Endothelial cell of umbilical vein (primary cell): ENCODE results near the gene TBX15. TPM values are rescaled to one million over a fixed set of nuclear protein-coding genes. Genes with fewer than 3 reads are reported as not detected.

Experiments used
- BruUV-seq: library from RNA; stranded (reverse); fragments of 400-500 nt; replicated peaks from 2 replicates; lab custom pipeline; 2021; lab: Mats Ljungman, UMichigan
- CTCF ChIA-PET: fragments of 300-600, 350-600 bp; sonication (Branson Sonifier 250); formaldehyde crosslinking; loops from one replicate; lab custom pipeline; 2021; ENCODE audit warnings: antibody characterized with exemption, inconsistent platforms; lab: Charles Lee
- POLR2A ChIA-PET: fragments of 300-600, 350-600 bp; sonication (Branson Sonifier 250); formaldehyde crosslinking; loops from one replicate; lab custom pipeline; 2021; ENCODE audit warnings: antibody characterized with exemption, inconsistent platforms; lab: Charles Lee
- DNase-seq: peaks from one replicate; pipeline ENCODE4 v3.0.0-alpha.2; 2011; ENCODE audit warnings: low read depth, low spot score
- FAIRE-seq: peaks from 2 replicates; lab custom pipeline; 2011; peaks lifted over from hg19 to GRCh38; lab: Jason Lieb, UNC
- H2AFZ ChIP-seq: 2 replicates; pipeline ENCODE4 v1.6.0; 2012; ENCODE audit warnings: low read depth, low read length, control low read depth, inconsistent platforms
- H3K27ac ChIP-seq: 2 replicates; pipeline ENCODE4 v1.5.1; 2011; ENCODE audit warnings: low read depth, mild to moderate bottlenecking, control low read depth, low read length, moderate library complexity; ENCODE audit not compliant: insufficient read depth
- H3K27me3 ChIP-seq, 2 experiments: 2 replicates each; pipeline versions ENCODE4 v1.6.0 to v1.6.1; 2011; ENCODE audit warnings: low read length in 2 of 2, mixed read lengths in 1 of 2; ENCODE audit not compliant: control insufficient read depth in 2 of 2, insufficient read depth in 2 of 2
- H3K36me3 ChIP-seq, 2 experiments: 2 replicates in 1 of 2; 3 replicates in 1 of 2; pipeline ENCODE4 v1.5.1; 2011; ENCODE audit warnings: low read length in 2 of 2, mild to moderate bottlenecking in 1 of 2, moderate library complexity in 1 of 2; ENCODE audit not compliant: control insufficient read depth in 2 of 2, insufficient read depth in 2 of 2; ENCODE audit errors: extremely low read depth in 1 of 2
- H3K4me1 ChIP-seq: 3 replicates; pipeline ENCODE4 v1.5.1; 2011; ENCODE audit warnings: mild to moderate bottlenecking, low read length; ENCODE audit not compliant: control insufficient read depth, insufficient read depth; ENCODE audit errors: extremely low read depth
- H3K4me2 ChIP-seq: 2 replicates; pipeline ENCODE4 v1.6.1; 2011; ENCODE audit warnings: low read length, control low read depth, mixed read lengths; ENCODE audit not compliant: insufficient read depth
- H3K4me3 ChIP-seq, 3 experiments: fragments of 200-600 bp in 1 of 3; sonication (generic), shearing (Covaris generic) in 1 of 3; replicated peaks in 1 of 3; 2 replicates each; pipeline ENCODE4 v1.5.1; 2011 to 2016; ENCODE audit warnings: control low read depth in 3 of 3, low read length in 3 of 3, mild to moderate bottlenecking in 2 of 3, inconsistent platforms in 1 of 3, low read depth in 1 of 3, moderate library complexity in 1 of 3; ENCODE audit not compliant: insufficient read depth in 1 of 3
- H3K79me2 ChIP-seq: 2 replicates; pipeline ENCODE4 v1.6.0; 2012; ENCODE audit warnings: low read length, inconsistent platforms; ENCODE audit not compliant: control insufficient read depth, insufficient read depth
- H3K9ac ChIP-seq: replicated peaks from 2 replicates; pipeline ENCODE3; 2011; ENCODE audit warnings: low read length, control low read depth; ENCODE audit not compliant: insufficient read depth; ENCODE audit errors: extremely low read depth
- H3K9me1 ChIP-seq: replicated peaks from 3 replicates; pipeline ENCODE4 v1.6.0; 2011; ENCODE audit warnings: mild to moderate bottlenecking, low read length; ENCODE audit not compliant: control insufficient read depth, insufficient read depth; ENCODE audit errors: extremely low read depth
- H3K9me3 ChIP-seq: replicated peaks from 2 replicates; pipeline ENCODE4 v1.5.1; 2012; ENCODE audit warnings: low read length, inconsistent platforms; ENCODE audit not compliant: control insufficient read depth, insufficient read depth
- H4K20me1 ChIP-seq: replicated peaks from 2 replicates; pipeline ENCODE3; 2011; ENCODE audit warnings: mild to moderate bottlenecking, low read length; ENCODE audit not compliant: control insufficient read depth, insufficient read depth; ENCODE audit errors: extremely low read depth
- CTCF ChIP-seq, 2 donors: IDR thresholded peaks; 1 replicate in 1 of 2; 2 replicates in 1 of 2; pipeline ENCODE4 v1.5.1; 2011; ENCODE audit warnings: low read length in 2 of 2, mild to moderate bottlenecking in 2 of 2, moderate library complexity in 2 of 2, control low read depth in 1 of 2, inconsistent platforms in 1 of 2, low read depth in 1 of 2; ENCODE audit not compliant: insufficient read depth in 1 of 2; ENCODE audit errors: extremely low read depth in 1 of 2
- EZH2 ChIP-seq: IDR thresholded peaks from 2 replicates; pipeline ENCODE4 v1.6.1; 2012; ENCODE audit warnings: borderline replicate concordance, low read depth, mild to moderate bottlenecking, moderate library complexity, low read length, inconsistent platforms; ENCODE audit not compliant: severe bottlenecking
- FOS ChIP-seq: IDR thresholded peaks from 2 replicates; pipeline ENCODE4 v1.6.1; 2011; ENCODE audit warnings: mild to moderate bottlenecking, low read length, moderate library complexity, borderline replicate concordance; ENCODE audit not compliant: insufficient read depth
- GATA2 ChIP-seq: IDR thresholded peaks from 2 replicates; pipeline ENCODE4 v1.7.0; 2011; ENCODE audit warnings: low read depth, mild to moderate bottlenecking, moderate library complexity, mixed read lengths, low read length; ENCODE audit not compliant: insufficient read length, insufficient read depth
- MYC ChIP-seq: IDR thresholded peaks from one replicate; pipeline ENCODE4 v1.6.1; 2011; ENCODE audit warnings: mild to moderate bottlenecking, low read depth, low read length
- POLR2A ChIP-seq: IDR thresholded peaks from 2 replicates; pipeline ENCODE4 v1.6.1; 2012; ENCODE audit warnings: low read depth, mild to moderate bottlenecking, control low read depth, low read length
- POLR2AphosphoS5 ChIP-seq: IDR thresholded peaks from 2 replicates; pipeline ENCODE4 v1.6.1; 2012; ENCODE audit warnings: low read depth, mild to moderate bottlenecking, control low read depth, low read length, moderate library complexity; ENCODE audit not compliant: insufficient read depth
- dilution Hi-C: fragments of 300-500 bp; cut with MboI; formaldehyde crosslinking; loops from one replicate; pipeline ENCODE4 v1.15.0; 2019; ENCODE audit warnings: low sequenced_read_pairs; ENCODE audit not compliant: extremely low pct_ligation_motif_present
- intact Hi-C: fragments of 100-400 bp; cut with micrococcal nuclease; formaldehyde crosslinking; loops from one replicate; pipeline ENCODE4 v1.10.0; 2022
- polyA plus RNA-seq, 4 experiments: library from polyadenylated mRNA; depleted of rRNA in 3 of 4; stranded (reverse) in 3 of 4; unstranded in 1 of 4; fragments of >200 nt; gene quantifications; 2 replicates each; pipeline versions ENCODE4 v1.2.1 to v1.2.3, GENCODE V29; 2011 to 2012; ENCODE audit warnings: missing spikeins in 1 of 4
- total RNA-seq: library from RNA; stranded (reverse); gene quantifications from 2 replicates; pipeline ENCODE4 v1.2.3, GENCODE V29; 2021
- TF ChIP-seq, protein P1 (sequence below): IDR thresholded peaks from 2 replicates; pipeline ENCODE4 v1.6.1; 2011; ENCODE audit not compliant: insufficient read depth, insufficient read length

TBX15 gene
- total and polyA plus RNA-seq, 2 donors (not counting 3 experiments of a cell fraction or from before 2014, with no cell fraction given), result 0.01 TPM; not detected in 1

DNA sequence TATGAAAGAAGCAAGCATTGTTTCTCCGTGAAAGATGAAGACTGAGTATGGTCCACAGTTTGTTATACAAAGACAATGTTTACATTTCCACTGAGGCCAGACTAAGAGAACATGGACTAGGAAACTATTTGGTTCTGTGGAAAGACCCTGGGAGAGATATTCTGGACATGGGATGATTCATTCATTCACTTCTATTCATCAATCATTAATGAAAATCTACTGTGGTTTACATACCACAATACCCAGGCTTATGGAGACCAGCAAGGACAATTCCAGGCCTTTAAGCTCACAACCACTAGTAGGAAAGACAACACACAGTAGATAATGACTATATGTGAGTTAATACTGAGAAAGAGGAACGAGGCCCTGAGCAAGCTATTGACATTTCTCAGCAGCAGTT, 125.4 kb downstream of the TBX15 start:
- TF ChIP-seq, protein P1, sequence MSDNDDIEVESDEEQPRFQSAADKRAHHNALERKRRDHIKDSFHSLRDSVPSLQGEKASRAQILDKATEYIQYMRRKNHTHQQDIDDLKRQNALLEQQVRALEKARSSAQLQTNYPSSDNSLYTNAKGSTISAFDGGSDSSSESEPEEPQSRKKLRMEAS, result no peak
- no peak for TF ChIP-seq FOS
- no peak for TF ChIP-seq EZH2
- no peak for TF ChIP-seq CTCF (IDR thresholded peaks at IDR 0.05; ENCODE audit: extremely low read depth in 1 of 2, insufficient read depth in 1 of 2, low read depth in 1 of 2, low read length in 2 of 2)
- TF ChIP-seq GATA2, result no peak
- TF ChIP-seq MYC, result no peak
- no peak for TF ChIP-seq POLR2AphosphoS5
- no peak for TF ChIP-seq POLR2A
- Histone ChIP-seq H4K20me1 (no peaks in the 10 kb centered on the region), H3K4me2 (no peak overlapping the region), H3K27me3 (no peaks in the 10 kb centered on the region), H3K36me3 (no peaks in the 10 kb centered on the region), H3K9me1 (no peaks in the 10 kb centered on the region), H3K4me3 (no peak overlapping the region), H3K4me1 (no peaks in the 10 kb centered on the region), H3K9me3 (no peaks in the 10 kb centered on the region), H2AFZ (no peak overlapping the region), H3K9ac (no peak overlapping the region), H3K27ac (no peak overlapping the region), H3K79me2 (no peaks in the 10 kb centered on the region)
- dilution Hi-C loops, result no loop called here
- ChIA-PET POLR2A (no interaction called here), CTCF (no interaction called here)
- intact Hi-C loops, result no loop called here
- BruUV-seq, result no TSS peak
- FAIRE-seq (no peak), DNase-seq (no peak)
